ENCODE measurements around the gene CFAP90.

Gene CFAP90

GRCh38 chr5:7850395-7851239 lies at the start of gene CFAP90:
Gene CFAP90, minus strand, starts transcription at chr5:7851133. Its CDS starts 112 bp downstream, at chr5:7851021.
- Histone ChIP-seq H3K27me3 (ENCODE audit: low read length) (no peaks in the 10 kb centered on the region), H3F3A (ENCODE audit: insufficient read depth) (no peaks in the 10 kb centered on the region), H3K4me3 (ENCODE audit: insufficient read depth, low read length, poor library complexity, severe bottlenecking) (no peak within 1 kb of the TSS), H3K9me3 (ENCODE audit: insufficient read depth, low read length) (no peaks in the 10 kb centered on the region), H2AFZ (ENCODE audit: low read depth, low read length, severe bottlenecking) (no peak within 1 kb of the TSS), H3K9me2 (replicated peaks; ENCODE audit: insufficient read depth, low read length) (no peaks in the 10 kb centered on the region), H3K27ac (ENCODE audit: low read depth, low read length) (no peak within 1 kb of the TSS), H4K20me1 (ENCODE audit: low read depth, low read length) (no peaks in the 10 kb centered on the region), H3K36me3 (ENCODE audit: low read length) (no peaks in the 10 kb centered on the region), H3K79me2 (ENCODE audit: insufficient read depth, low read length) (no peaks in the 10 kb centered on the region), H3K4me2 (ENCODE audit: low read depth, low read length, poor library complexity, severe bottlenecking) (no peak within 1 kb of the TSS), H3K9ac (ENCODE audit: low read length) (no peak within 1 kb of the TSS)
- TF ChIP-seq CTCF (IDR thresholded peaks at IDR 0.05; ENCODE audit: insufficient read depth, low read length, poor library complexity, severe bottlenecking), result no peak
- TF ChIP-seq EZH2phosphoT487 (conservative IDR thresholded peaks at IDR 0.05; ENCODE audit: low read length), result no peak

- Histone ChIP-seq H3K9ac (ENCODE audit: low read length) (no peak overlapping the region), H3K27me3 (ENCODE audit: low read length) (no peaks in the 10 kb centered on the region), H3F3A (ENCODE audit: insufficient read depth) (no peaks in the 10 kb centered on the region), H3K4me2 (ENCODE audit: low read depth, low read length, poor library complexity, severe bottlenecking) (no peak overlapping the region), H3K9me3 (ENCODE audit: insufficient read depth, low read length) (no peaks in the 10 kb centered on the region), H3K9me2 (replicated peaks; ENCODE audit: insufficient read depth, low read length) (no peaks in the 10 kb centered on the region), H3K79me2 (ENCODE audit: insufficient read depth, low read length) (no peaks in the 10 kb centered on the region), H3K4me3 (ENCODE audit: insufficient read depth, low read length, poor library complexity, severe bottlenecking) (no peak overlapping the region), H3K36me3 (ENCODE audit: low read length) (peaks cover 79% of the 10 kb centered on the region), H4K20me1 (ENCODE audit: low read depth, low read length) (0 out of 2 replicates have a peak, but pooled peaks cover 4% of the 10 kb centered on the region), H3K27ac (ENCODE audit: low read depth, low read length) (no peak overlapping the region), H2AFZ (ENCODE audit: low read depth, low read length, severe bottlenecking) (no peak overlapping the region)
- TF ChIP-seq CTCF (IDR thresholded peaks at IDR 0.05; ENCODE audit: insufficient read depth, low read length, poor library complexity, severe bottlenecking), result no peak
- no peak for TF ChIP-seq EZH2phosphoT487 (conservative IDR thresholded peaks at IDR 0.05; ENCODE audit: low read length)
Observed at GRCh38 chr5:7897014-7897600, 46.2 kb upstream of the CFAP90 start.

GRCh38 chr5:7894860-7895259 lies 43.9 kb upstream of the CFAP90 start:
- TF ChIP-seq CTCF (IDR thresholded peaks at IDR 0.05; ENCODE audit: insufficient read depth, low read length, poor library complexity, severe bottlenecking), result no peak
- TF ChIP-seq EZH2phosphoT487 (conservative IDR thresholded peaks at IDR 0.05; ENCODE audit: low read length), result no peak
- Histone ChIP-seq H3K36me3 (ENCODE audit: low read length) (peaks cover 72% of the 10 kb centered on the region), H4K20me1 (ENCODE audit: low read depth, low read length) (0 out of 2 replicates have a peak, but pooled peaks cover 4% of the 10 kb centered on the region)

More at GRCh38 chr5:7894860-7895259, 43.9 kb upstream of the CFAP90 start:
- H3K9ac ChIP-seq (ENCODE audit: low read length), result no peak overlapping the region
- H3K9me3 ChIP-seq (ENCODE audit: insufficient read depth, low read length), result no peaks in the 10 kb centered on the region
- no peaks in the 10 kb centered on the region for H3F3A ChIP-seq (ENCODE audit: insufficient read depth)
- no peaks in the 10 kb centered on the region for H3K9me2 ChIP-seq (replicated peaks; ENCODE audit: insufficient read depth, low read length)
- H3K27me3 ChIP-seq (ENCODE audit: low read length), result no peaks in the 10 kb centered on the region
- H2AFZ ChIP-seq (ENCODE audit: low read depth, low read length, severe bottlenecking), result no peak overlapping the region
- no peak overlapping the region for H3K4me3 ChIP-seq (ENCODE audit: insufficient read depth, low read length, poor library complexity, severe bottlenecking)
- H3K27ac ChIP-seq (ENCODE audit: low read depth, low read length), result no peak overlapping the region
- no peak overlapping the region for H3K4me2 ChIP-seq (ENCODE audit: low read depth, low read length, poor library complexity, severe bottlenecking)
- H3K79me2 ChIP-seq (ENCODE audit: insufficient read depth, low read length), result no peaks in the 10 kb centered on the region
